HepG2 (cell line): ENCODE results near the gene ZCCHC24. TPM values are rescaled to one million over a fixed set of nuclear protein-coding genes. Genes with fewer than 3 reads are reported as not detected.
A peak's percentile ranks its signal among the peaks of the same experiment; 100 is the strongest.

Source experiments
- ATF3 ChIP-seq: sonication (generic); formaldehyde crosslinking; IDR thresholded peaks from 2 replicates; pipeline ENCODE4 v1.4.0; 2020; ENCODE audit warnings: missing genetic modification reagents
- BORCS8-MEF2B ChIP-seq: sonication (generic); formaldehyde crosslinking; IDR thresholded peaks from 2 replicates; pipeline ENCODE4 v1.8.0; 2022; ENCODE audit warnings: mild to moderate bottlenecking, missing genetic modification reagents
- EP300 ChIP-seq, 3 experiments: sonication (generic) in 1 of 3; formaldehyde crosslinking in 1 of 3; IDR thresholded peaks; 2 replicates each; pipeline versions ENCODE4 v1.5.1 to v1.6.1; 2011 to 2020; ENCODE audit warnings: low read depth in 2 of 3, low read length in 2 of 3, borderline replicate concordance in 1 of 3, improper control_type of control experiment in 1 of 3, mild to moderate bottlenecking in 1 of 3, missing genetic modification reagents in 1 of 3, moderate library complexity in 1 of 3
- ETV5 ChIP-seq: IDR thresholded peaks from 2 replicates; pipeline ENCODE4 v1.6.1; 2018; ENCODE audit warnings: missing biosample characterization, missing genetic modification reagents, inconsistent platforms, borderline replicate concordance
- FOSL2 ChIP-seq: sonication (generic); formaldehyde crosslinking; IDR thresholded peaks from 2 replicates; pipeline ENCODE4 v1.4.0; 2020; ENCODE audit warnings: missing genetic modification reagents
- HNRNPH1 ChIP-seq: fragments of 200-400 bp; formaldehyde crosslinking; optimal IDR thresholded peaks from 2 replicates; pipeline ENCODE3; 2017; ENCODE audit warnings: mild to moderate bottlenecking, low read depth, low read length
- HNRNPK ChIP-seq: fragments of 200-400 bp; formaldehyde crosslinking; IDR thresholded peaks from 2 replicates; pipeline ENCODE4 v1.6.1; 2018; ENCODE audit warnings: low read length, low read depth, moderate library complexity, mild to moderate bottlenecking; ENCODE audit not compliant: poor library complexity, severe bottlenecking
- MYPOP ChIP-seq: sonication (generic); formaldehyde crosslinking; IDR thresholded peaks from 2 replicates; pipeline ENCODE4 v1.8.1; 2023; ENCODE audit warnings: mild to moderate bottlenecking, moderate library complexity, missing genetic modification reagents
- RXRB ChIP-seq: IDR thresholded peaks from 2 replicates; pipeline ENCODE4 v1.6.1; 2016; ENCODE audit warnings: borderline replicate concordance, missing genetic modification reagents, missing compliant biosample characterization
- SIX4 ChIP-seq: sonication (generic); formaldehyde crosslinking; IDR thresholded peaks from 2 replicates; pipeline ENCODE4 v1.4.0; 2020; ENCODE audit warnings: missing genetic modification reagents
- TGIF2 ChIP-seq: IDR thresholded peaks from 2 replicates; pipeline ENCODE4 v1.6.1; 2016; ENCODE audit warnings: control low read depth, missing compliant biosample characterization
- ZBTB26 ChIP-seq: IDR thresholded peaks from 2 replicates; pipeline ENCODE4 v1.6.1; 2016; ENCODE audit warnings: missing compliant biosample characterization, missing genetic modification reagents, borderline replicate concordance
- ZNF260 ChIP-seq: sonication (generic); formaldehyde crosslinking; IDR thresholded peaks from 2 replicates; pipeline ENCODE4 v1.4.0; 2020; ENCODE audit warnings: missing genetic modification reagents, low read depth, mild to moderate bottlenecking, borderline replicate concordance
- ZNF556 ChIP-seq: sonication (generic); formaldehyde crosslinking; IDR thresholded peaks from 2 replicates; pipeline ENCODE4 v1.4.0; 2020; ENCODE audit warnings: mild to moderate bottlenecking, missing genetic modification reagents, borderline replicate concordance
- ZNF598 ChIP-seq: sonication (generic); formaldehyde crosslinking; IDR thresholded peaks from 2 replicates; pipeline ENCODE4 v1.5.1; 2020; ENCODE audit warnings: mild to moderate bottlenecking, missing genetic modification reagents, borderline replicate concordance
- polyA plus RNA-seq, 8 experiments: library from polyadenylated mRNA; depleted of rRNA in 3 of 8; stranded (reverse) in 7 of 8; unstranded in 1 of 8; fragments of >200 nt; fragmentation: Illumina TruSeq in 4 of 8; extraction: Trizol in 4 of 8; gene quantifications; 2 replicates each; pipeline versions ENCODE4 v1.2.1 to v1.2.3, GENCODE V29; 2011 to 2016; ENCODE audit warnings: low read depth in 4 of 8, missing spikeins in 1 of 8, mixed read lengths in 1 of 8; ENCODE audit not compliant: insufficient read depth in 1 of 8
- total RNA-seq, 5 experiments: library from RNA; depleted of rRNA; stranded (reverse); fragments of >200 nt; fragmentation: Illumina TruSeq; extraction: Trizol; gene quantifications; 2 replicates each; pipeline ENCODE4 v1.2.3, GENCODE V29; 2016; ENCODE audit warnings: low read depth in 1 of 5
- TF ChIP-seq, protein P1 (sequence below): sonication (generic); formaldehyde crosslinking; conservative IDR thresholded peaks from 2 replicates; pipeline ENCODE4 v1.8.1; 2023; ENCODE audit warnings: missing genetic modification reagents
- TF ChIP-seq, protein P2 (sequence below): sonication (generic); formaldehyde crosslinking; IDR thresholded peaks from 2 replicates; pipeline ENCODE4 v1.9.0; 2021; ENCODE audit warnings: missing genetic modification reagents, mild to moderate bottlenecking, borderline replicate concordance
- TF ChIP-seq, protein P3 (sequence below): sonication (generic); formaldehyde crosslinking; IDR thresholded peaks from 2 replicates; pipeline ENCODE4 v1.4.0; 2020; ENCODE audit warnings: missing genetic modification reagents, borderline replicate concordance

Gene ZCCHC24
- total and polyA plus RNA-seq, 2 of the 13 experiments (the other 11 are each of a cell fraction or from before 2014, with no cell fraction given): 3.1 to 7.9 TPM

DNA sequence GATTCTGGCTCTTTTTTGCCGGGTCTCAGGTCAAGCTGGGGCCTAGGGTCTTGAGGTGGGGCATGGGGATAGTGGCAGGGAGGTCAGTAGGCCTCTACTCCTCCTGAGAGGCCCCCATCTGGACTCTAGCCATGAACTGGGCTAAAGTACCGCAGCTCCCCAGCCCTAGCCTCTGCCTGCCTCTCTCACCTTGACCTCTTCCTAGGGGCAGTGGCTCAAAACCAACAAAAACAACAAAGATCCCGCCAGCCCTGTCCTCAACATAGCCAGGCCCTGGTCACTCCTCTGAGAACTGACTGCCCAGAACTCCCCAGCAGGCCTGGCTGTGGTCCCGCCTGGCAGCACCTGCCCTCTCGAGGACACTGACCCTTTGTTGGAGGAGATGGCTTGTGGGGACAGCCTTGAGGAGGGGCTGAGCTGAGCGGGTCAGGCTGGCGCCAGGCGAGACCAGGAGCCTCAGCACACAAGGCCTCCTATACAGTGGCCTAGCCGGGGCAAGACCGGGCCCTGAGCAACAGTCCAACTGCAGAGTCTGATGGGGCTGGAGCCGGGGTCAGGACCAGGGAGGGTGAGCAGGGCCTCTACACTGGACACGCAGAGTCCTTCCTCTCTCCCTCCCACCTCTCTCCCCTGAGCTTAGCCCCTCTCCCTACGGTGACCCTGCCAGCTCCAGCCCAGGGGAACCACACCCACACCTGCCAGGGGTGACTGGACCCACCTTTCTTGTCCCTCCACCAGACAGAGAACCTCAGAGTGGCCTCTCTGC lies 109.8 kb downstream of the ZCCHC24 start (continued):
- TF ChIP-seq MYPOP (CRISPR knock-in tag): peak; percentile 91
- peak; percentile 81 for TF ChIP-seq TGIF2 (CRISPR knock-in tag)
- TF ChIP-seq ZNF598 (CRISPR knock-in tag): no peak
- TF ChIP-seq, protein P1, sequence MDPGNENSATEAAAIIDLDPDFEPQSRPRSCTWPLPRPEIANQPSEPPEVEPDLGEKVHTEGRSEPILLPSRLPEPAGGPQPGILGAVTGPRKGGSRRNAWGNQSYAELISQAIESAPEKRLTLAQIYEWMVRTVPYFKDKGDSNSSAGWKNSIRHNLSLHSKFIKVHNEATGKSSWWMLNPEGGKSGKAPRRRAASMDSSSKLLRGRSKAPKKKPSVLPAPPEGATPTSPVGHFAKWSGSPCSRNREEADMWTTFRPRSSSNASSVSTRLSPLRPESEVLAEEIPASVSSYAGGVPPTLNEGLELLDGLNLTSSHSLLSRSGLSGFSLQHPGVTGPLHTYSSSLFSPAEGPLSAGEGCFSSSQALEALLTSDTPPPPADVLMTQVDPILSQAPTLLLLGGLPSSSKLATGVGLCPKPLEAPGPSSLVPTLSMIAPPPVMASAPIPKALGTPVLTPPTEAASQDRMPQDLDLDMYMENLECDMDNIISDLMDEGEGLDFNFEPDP (CRISPR knock-in tag): no peak
- peak; percentile 80 for TF ChIP-seq FOSL2
- TF ChIP-seq ZNF556: peak; percentile 60; the same call in 1 of the 2 replicates
- no peak; the same call in 1 of the 2 replicates for TF ChIP-seq ATF3 (CRISPR knock-in tag)
- TF ChIP-seq, protein P2, sequence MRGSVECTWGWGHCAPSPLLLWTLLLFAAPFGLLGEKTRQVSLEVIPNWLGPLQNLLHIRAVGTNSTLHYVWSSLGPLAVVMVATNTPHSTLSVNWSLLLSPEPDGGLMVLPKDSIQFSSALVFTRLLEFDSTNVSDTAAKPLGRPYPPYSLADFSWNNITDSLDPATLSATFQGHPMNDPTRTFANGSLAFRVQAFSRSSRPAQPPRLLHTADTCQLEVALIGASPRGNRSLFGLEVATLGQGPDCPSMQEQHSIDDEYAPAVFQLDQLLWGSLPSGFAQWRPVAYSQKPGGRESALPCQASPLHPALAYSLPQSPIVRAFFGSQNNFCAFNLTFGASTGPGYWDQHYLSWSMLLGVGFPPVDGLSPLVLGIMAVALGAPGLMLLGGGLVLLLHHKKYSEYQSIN: no peak
- peak; percentile 45; the same call in 1 of the 2 replicates for TF ChIP-seq ETV5 (CRISPR knock-in tag)
- peak; percentile 80 for TF ChIP-seq SIX4 (CRISPR knock-in tag)
- peak; percentile 98 for TF ChIP-seq RXRB
- TF ChIP-seq ZBTB26: peak; percentile 38; the same call in 1 of the 2 replicates
- TF ChIP-seq ZNF260 (CRISPR knock-in tag): no peak
- no peak for TF ChIP-seq HNRNPK
- peak; percentile 93 to 94; a peak in 3 of 4 replicates for TF ChIP-seq EP300 (IDR thresholded peaks at IDR 0.05; ENCODE audit: low read depth in 2 of 2, low read length in 2 of 2)
- TF ChIP-seq EP300 (CRISPR knock-in tag; IDR thresholded peaks at IDR 0.05; ENCODE audit: borderline replicate concordance): peak; percentile 97
- TF ChIP-seq, protein P3, sequence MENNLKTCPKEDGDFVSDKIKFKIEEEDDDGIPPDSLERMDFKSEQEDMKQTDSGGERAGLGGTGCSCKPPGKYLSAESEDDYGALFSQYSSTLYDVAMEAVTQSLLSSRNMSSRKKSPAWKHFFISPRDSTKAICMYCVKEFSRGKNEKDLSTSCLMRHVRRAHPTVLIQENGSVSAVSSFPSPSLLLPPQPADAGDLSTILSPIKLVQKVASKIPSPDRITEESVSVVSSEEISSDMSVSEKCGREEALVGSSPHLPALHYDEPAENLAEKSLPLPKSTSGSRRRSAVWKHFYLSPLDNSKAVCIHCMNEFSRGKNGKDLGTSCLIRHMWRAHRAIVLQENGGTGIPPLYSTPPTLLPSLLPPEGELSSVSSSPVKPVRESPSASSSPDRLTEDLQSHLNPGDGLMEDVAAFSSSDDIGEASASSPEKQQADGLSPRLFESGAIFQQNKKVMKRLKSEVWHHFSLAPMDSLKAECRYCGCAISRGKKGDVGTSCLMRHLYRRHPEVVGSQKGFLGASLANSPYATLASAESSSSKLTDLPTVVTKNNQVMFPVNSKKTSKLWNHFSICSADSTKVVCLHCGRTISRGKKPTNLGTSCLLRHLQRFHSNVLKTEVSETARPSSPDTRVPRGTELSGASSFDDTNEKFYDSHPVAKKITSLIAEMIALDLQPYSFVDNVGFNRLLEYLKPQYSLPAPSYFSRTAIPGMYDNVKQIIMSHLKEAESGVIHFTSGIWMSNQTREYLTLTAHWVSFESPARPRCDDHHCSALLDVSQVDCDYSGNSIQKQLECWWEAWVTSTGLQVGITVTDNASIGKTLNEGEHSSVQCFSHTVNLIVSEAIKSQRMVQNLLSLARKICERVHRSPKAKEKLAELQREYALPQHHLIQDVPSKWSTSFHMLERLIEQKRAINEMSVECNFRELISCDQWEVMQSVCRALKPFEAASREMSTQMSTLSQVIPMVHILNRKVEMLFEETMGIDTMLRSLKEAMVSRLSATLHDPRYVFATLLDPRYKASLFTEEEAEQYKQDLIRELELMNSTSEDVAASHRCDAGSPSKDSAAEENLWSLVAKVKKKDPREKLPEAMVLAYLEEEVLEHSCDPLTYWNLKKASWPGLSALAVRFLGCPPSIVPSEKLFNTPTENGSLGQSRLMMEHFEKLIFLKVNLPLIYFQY (CRISPR knock-in tag): peak; percentile 98
- TF ChIP-seq HNRNPH1: no peak
- peak; percentile 75; the same call in 1 of the 2 replicates for TF ChIP-seq BORCS8-MEF2B (CRISPR knock-in tag)
